ENCODE data around the gene BCL7A. TPM values are rescaled to one million over a fixed set of nuclear protein-coding genes. Genes with fewer than 3 reads are reported as not detected.

Gene BCL7A
- total RNA-seq, 1 donor from 2014 or later: 3.2 TPM

DNA sequence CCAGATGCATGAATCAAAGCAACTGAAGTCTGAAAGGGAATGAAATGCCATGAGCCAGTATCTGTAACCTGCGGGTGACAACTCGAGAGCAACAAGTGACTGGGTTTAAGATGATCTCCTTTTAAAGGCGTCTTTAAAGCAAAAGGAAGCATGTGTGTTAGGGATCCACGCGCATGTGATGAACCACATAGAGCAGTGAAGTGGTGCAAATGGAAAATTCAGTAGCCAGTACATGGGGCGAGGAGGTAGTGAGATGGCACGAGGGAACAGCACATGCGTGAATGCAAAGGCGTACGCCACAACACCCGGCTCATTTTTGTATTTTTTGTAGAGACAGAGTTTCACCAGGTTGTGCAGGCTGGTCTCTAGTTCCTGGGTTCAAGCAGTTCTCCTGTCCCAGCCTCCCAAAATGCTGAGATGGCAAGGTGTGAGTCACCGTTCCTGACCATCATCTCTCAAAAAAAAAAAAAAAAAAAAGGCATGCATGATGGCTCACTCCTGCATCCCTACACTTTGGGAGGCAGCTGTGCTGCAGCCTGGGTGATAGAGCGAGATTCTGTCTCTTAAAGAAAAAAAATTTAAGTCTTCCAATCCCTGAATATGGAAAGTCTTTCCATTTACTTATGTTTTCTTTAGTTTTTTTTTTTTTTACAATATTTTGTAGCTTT, 24.6 kb upstream of the BCL7A start:
- no peak for DNase-seq (ENCODE audit: low spot score)

DNA sequence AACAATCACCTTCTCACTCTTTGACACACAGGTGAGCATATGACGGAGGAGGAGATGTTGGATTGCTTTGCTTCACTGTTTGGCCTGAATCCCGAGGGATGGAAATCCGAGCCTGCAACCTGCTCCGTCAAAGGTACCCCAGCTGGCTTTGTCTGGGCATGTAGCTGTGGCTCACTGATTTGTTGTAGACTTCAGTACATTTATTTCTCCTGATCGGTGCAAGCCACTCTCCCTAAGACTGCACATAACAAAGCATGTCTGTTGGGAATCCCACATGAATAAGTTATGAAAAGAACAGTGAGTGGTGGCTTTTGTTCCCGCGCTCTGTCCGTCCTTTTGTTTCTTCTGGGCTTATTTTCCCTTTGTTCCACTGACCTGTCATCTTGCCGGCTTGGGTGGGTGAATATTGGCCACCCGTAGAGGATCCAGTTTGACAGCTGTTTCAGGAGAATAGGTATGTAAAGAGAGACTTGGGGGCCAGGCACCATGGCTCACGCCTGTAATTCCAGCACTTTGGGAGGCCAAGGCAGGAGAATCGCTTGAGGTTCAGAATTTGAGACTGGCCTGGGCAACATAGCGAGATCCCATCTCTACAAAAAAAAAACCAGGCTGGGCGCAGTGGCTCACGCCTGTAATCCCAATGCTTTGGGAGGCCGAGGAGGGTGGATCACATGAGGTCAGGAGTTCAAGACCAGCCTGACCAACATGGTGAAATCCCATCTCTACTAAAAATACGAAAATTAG, 20.0 kb upstream of the BCL7A start:
- no peak for DNase-seq (ENCODE audit: low spot score)

- no peak for DNase-seq (ENCODE audit: low spot score)
Observed at GRCh38 chr12:122003651-122004611, 17.8 kb upstream of the BCL7A start.

GRCh38 chr12:122004633-122005071, 17.0 kb upstream of the BCL7A start:
- DNase-seq (ENCODE audit: low spot score): no peak

- DNase-seq (ENCODE audit: low spot score): no peak
Observed at GRCh38 chr12:122005252-122005776, 16.4 kb upstream of the BCL7A start.

DNA sequence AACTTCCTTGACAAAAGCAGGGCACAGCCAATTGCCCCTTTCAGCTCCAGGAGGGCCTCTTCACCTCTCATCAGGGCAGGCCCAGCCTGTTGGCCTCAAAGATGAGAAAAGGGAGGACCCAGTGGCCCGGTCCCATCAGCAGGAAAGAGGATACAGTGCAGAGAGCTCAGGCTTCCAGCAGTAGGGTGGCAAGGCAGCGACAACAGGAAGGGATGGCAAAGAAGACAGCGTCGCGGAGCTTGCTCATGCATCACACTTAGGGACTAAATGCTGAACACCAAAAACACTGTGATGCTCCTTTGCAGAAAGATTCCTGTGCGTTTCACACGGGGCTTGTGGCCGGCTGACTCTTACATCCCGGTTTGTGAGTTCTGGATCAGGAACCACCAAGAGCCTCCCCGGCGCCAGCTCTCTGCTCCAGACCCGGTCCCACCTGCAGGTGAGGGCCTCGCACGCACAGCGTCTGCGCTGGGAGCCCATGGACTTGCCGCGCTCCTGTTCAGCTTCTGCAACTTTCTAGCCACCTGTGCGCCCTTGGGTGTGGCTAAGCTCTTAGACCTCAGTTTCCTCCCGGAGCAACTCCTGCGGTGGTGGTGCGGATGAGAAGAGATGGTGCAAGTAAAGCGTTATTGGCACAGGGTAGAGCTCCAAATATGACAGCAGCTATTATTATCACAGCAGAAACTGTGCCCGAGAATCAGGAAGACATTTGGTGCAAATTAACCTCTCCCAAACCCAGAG, 15.3 kb upstream of the BCL7A start:
- DNase-seq (ENCODE audit: low spot score): no peak

- DNase-seq (ENCODE audit: low spot score): no peak
Observed at GRCh38 chr12:122009741-122010140, 11.9 kb upstream of the BCL7A start.

- no peak for DNase-seq (ENCODE audit: low spot score)
Observed at GRCh38 chr12:122012184-122012583, 9.5 kb upstream of the BCL7A start.

DNA sequence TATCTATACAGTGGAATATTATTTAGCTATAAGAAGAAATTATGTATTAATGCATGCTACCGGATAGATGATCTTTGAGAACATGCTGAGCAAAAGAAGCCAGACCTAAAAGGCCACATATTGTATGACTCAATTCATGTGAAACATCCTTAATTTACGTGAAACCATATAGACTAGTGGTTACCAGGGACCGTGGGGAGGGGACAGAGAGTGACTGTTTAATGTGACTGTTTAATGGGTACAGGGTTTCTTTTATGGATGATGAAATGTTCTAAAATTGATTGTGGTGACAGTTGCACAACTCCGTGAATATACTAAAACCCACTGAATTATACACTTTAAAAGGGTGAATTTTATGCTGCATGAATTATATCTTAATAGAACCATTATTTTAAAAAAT, 8.5 kb upstream of the BCL7A start:
- DNase-seq (ENCODE audit: low spot score): no peak

GRCh38 chr12:122013791-122014590, 7.7 kb upstream of the BCL7A start:
- DNase-seq (ENCODE audit: low spot score): no peak

DNA sequence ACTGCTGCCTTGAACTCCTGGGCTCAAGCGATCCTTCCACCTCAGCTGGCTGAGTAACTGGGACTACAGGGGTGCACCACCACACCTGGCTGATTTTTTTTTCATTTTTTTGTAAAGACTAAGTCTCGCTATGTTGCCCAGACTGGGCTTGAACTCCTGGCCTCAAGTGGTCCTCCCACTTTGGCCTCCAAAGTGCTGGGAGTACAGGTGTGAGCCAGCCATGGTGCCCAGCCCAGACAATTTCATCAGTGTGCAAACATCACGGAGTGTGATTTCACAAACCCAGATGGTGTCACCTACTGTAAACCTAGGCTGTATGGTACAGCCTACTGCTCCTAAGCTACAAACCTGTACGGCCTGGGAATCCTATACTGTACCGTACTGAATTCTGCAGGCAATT, 6.9 kb upstream of the BCL7A start:
- no peak for DNase-seq (ENCODE audit: low spot score)

GRCh38 chr12:122018457-122018856, 3.2 kb upstream of the BCL7A start:
- DNase-seq (ENCODE audit: low spot score): no peak

DNA sequence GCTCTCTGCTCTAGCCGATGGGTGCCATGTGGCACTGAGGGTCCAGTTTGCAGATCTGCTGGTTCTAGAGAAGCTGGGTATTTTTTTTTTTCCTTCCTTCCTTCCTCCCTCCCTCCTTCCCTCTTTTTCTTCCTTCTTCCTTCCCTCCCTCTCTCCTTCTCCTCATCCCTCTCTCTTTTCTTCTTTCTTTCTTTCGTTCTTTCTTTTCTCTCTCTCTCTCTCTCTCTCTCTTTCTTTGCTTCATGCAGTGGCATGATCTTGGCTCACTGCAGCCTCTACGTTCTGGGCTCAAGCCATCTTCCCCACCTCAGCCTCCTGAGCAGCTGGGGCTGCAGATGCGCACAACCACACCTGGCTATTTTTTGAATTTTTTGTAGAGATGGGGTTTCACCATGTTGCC, 2.7 kb upstream of the BCL7A start:
- no peak for DNase-seq (ENCODE audit: low spot score)

DNA sequence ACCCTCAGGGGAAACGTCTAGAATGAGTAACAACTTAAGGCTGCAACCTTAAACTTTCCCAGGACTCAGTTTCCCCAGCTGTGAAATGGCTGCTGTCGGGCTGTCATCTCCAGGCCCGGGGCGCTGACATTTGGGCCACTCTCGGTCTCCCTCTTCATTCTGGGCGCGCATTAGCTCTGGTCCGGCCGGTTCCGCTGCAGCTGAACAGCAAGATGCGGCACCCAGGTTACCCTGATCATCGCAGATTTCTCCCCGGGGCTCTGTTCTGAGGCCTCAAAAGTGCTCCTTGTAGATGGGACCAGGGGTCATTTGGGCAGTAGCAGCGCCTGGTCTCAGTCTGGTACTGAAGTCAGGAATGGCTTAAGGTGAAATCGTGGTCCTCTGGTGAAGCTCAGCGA, 890 bp upstream of the BCL7A start:
- DNase-seq (ENCODE audit: low spot score): no peak

- no peak for DNase-seq (ENCODE audit: low spot score)
Observed at GRCh38 chr12:122021193-122021821, 377 bp upstream of the BCL7A start.

GRCh38 chr12:122022393-122023338, 982 bp downstream of the BCL7A start:
- DNase-seq (ENCODE audit: low spot score): no peak

- no peak for DNase-seq (ENCODE audit: low spot score)
Observed at GRCh38 chr12:122023339-122024131, 1.9 kb downstream of the BCL7A start.
